Keratinocyte (primary cell): ENCODE data around the gene SLC7A14.

Experiments
- CTCF ChIP-seq, 3 experiments: IDR thresholded peaks in 1 of 3; conservative IDR thresholded peaks in 1 of 3; optimal IDR thresholded peaks in 1 of 3; 2 replicates in 2 of 3; 3 replicates in 1 of 3; pipeline versions ENCODE3 to v1.5.1; 2011; ENCODE audit warnings: low read length in 3 of 3, mild to moderate bottlenecking in 3 of 3, moderate library complexity in 2 of 3, control low read depth in 1 of 3, inconsistent platforms in 1 of 3; ENCODE audit not compliant: insufficient read depth in 2 of 3; ENCODE audit errors: extremely low read depth in 1 of 3
- EZH2 ChIP-seq: IDR thresholded peaks from one replicate; pipeline ENCODE4 v1.6.1; 2012; ENCODE audit warnings: inconsistent platforms, mild to moderate bottlenecking, low read length, moderate library complexity

DNA sequence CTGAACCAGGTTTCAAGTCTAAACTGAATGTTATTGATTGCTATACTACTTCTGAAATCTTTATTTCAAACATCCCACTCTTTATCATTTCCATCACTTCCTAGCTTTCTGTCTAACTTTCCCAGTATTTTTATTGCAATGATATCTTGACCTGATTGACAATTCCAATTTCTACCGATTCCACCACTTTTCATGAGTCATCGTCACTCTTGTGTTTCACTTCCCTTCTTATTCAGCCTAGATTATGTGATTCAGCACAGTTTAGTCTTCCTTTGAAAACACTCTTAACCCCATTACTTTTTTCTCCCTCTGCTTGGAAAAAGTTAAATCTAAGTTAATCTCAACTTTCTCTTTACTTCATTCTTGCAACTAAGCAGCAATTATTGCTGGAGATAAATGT is 62.6 kb downstream of the SLC7A14 start:
- TF ChIP-seq CTCF (optimal IDR thresholded peaks at IDR 0.05 in 1 of 3, IDR thresholded peaks at IDR 0.05 in 1 of 3, conservative IDR thresholded peaks at IDR 0.05 in 1 of 3; ENCODE audit: extremely low read depth in 1 of 3, insufficient read depth in 2 of 3, low read length in 3 of 3) = no peak
- TF ChIP-seq EZH2 = no peak
